ENCODE measurements around the gene PRR20G.

- no peak for TF ChIP-seq EZH2 (IDR thresholded peaks at IDR 0.05; ENCODE audit: borderline replicate concordance, low read depth, low read length, severe bottlenecking)
- TF ChIP-seq, protein P1, sequence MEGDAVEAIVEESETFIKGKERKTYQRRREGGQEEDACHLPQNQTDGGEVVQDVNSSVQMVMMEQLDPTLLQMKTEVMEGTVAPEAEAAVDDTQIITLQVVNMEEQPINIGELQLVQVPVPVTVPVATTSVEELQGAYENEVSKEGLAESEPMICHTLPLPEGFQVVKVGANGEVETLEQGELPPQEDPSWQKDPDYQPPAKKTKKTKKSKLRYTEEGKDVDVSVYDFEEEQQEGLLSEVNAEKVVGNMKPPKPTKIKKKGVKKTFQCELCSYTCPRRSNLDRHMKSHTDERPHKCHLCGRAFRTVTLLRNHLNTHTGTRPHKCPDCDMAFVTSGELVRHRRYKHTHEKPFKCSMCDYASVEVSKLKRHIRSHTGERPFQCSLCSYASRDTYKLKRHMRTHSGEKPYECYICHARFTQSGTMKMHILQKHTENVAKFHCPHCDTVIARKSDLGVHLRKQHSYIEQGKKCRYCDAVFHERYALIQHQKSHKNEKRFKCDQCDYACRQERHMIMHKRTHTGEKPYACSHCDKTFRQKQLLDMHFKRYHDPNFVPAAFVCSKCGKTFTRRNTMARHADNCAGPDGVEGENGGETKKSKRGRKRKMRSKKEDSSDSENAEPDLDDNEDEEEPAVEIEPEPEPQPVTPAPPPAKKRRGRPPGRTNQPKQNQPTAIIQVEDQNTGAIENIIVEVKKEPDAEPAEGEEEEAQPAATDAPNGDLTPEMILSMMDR (IDR thresholded peaks at IDR 0.05; ENCODE audit: borderline replicate concordance, extremely low read depth, low read length, poor library complexity, severe bottlenecking), result no peak
These were observed 50.0 kb downstream of the PRR20G start for GRCh38 chr3:127237835-127238234.
